Measurements from ENCODE around the gene GAMT.

GAMT gene

DNA sequence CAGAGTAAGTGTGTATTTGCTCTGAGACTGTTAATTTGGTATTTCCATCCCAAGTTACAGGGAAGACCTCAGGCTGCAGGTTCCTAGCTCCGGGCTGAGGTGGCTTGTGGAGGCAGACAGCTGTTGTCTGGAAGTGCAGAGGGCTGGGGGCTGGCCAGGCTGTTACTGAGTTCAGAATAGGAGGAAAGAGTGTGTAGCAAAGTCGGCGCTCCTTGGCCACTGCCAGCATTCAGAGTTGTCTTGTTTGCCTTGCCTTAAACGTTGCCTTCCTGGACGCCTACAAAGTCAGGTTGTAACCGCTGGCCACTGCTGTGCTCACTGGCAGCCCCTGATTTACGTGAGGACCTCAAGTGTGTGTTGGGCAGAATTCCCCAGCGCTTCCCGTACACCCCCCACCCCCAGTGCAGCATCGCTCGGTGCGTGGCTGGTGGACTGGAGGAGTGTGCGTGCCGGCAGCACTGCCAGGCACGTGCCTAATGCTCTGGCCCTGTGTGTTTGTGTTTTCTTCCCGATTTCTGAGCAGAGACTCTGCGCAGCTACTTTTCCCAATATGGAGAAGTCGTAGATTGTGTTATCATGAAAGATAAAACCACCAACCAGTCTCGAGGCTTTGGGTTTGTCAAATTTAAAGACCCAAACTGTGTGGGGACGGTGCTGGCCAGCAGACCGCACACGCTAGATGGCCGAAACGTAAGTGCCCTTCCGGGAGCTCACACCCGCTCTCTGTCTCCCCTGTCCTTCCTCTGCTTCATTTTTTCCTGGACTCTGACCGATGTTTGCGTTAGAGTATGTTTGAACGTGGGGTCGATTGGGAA, 16.5 kb upstream of the GAMT start:
- no peak for DNase-seq

DNA sequence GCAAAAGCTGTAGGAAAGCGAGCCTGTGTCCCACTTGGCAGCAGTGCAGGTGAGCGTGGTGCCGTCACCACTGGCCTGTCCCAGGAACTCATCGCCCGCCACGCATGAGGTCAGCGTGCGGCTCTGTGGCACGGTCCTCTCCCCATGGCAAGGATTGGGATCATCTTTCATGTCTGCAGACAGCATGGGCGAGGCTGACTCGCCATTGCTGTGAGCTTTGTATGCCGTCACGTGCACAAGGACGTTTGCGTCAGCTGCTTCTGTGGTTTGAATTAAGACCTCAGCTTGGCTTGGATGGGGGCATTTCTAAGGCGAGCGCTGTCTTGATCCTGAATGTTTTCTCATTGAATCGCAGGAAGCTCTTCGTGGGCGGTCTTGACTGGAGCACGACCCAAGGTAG, 15.8 kb upstream of the GAMT start:
- no peak for DNase-seq

DNA sequence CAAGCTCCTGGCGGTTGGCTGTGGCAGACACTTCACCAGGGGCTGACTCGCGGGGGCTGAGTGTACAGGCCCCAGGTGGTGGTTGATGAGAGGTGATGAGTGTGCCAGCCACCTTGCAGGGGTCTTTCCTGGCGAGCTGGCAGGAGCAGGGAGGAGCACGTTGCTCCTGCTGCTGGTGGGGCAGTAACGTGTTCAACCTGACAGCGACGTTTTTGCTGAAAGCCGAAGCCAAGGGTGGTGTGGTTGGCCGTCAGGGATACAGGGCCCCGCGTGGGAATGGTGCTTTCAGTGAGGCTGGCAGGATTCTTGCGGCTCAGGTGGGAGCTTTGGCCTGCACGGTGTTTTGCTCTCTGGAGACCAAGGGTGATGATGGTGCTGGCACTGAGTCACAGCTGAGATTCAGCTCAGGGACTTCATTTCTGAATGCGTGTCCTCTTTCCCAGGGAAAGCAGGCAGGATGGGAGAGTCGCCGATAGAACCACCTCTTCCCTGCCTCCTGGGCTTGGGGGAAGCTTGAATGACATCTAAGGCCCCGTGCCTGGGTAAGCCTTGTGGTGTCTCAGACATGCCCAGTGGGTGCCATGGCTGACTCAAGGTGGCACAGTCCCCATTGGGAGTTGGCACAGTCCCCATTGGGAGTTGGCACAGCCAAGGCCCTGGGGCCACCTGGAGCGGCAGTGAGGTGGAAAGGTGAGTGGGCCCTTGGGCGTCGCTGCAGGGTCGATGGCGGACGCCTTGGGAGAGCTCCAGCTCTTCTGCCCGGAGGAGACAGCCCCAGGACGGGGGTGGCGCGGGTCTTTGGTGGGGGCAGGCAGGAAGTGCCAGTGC, 14.9 kb upstream of the GAMT start:
- DNase-seq: no peak

DNA sequence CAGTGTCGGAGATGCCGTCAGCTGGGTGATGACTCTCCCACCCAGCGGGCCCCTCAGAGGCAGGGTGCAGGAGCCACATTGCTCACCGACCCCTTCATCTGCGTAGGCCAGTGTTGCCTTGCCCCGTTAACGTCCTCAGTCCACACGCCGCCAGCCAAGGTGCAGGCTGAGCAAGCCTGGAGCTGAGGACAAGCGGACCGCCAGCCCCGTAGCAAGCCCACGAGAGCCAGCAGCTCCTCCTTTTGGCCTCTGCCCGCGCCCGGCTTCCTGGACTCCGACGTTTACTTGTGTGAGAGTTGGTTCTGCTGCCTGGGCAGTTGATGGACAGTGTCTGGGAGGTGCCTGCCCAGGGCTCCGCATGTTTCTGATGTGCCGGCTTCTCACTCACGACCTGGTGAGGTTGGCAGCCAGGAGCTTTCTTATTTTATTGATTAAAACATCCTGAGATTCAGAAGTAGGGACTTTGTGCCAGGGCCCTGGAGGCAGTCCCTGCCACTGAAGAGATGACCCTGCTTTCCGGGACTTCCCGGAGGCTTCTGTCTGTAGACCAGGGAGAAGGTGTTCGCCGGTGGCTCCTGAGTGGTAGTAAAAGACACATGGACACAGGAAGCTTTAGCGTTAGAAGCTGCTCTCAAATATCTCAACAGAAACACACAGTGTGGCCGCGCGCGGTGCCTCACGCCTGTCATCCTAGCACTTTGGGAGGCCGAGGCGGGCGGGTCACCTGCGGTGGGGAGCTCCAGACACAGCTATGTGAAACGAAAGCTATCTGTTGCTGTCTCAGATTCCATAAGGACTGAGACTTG, 11.9 kb upstream of the GAMT start:
- DNase-seq: no peak

DNA sequence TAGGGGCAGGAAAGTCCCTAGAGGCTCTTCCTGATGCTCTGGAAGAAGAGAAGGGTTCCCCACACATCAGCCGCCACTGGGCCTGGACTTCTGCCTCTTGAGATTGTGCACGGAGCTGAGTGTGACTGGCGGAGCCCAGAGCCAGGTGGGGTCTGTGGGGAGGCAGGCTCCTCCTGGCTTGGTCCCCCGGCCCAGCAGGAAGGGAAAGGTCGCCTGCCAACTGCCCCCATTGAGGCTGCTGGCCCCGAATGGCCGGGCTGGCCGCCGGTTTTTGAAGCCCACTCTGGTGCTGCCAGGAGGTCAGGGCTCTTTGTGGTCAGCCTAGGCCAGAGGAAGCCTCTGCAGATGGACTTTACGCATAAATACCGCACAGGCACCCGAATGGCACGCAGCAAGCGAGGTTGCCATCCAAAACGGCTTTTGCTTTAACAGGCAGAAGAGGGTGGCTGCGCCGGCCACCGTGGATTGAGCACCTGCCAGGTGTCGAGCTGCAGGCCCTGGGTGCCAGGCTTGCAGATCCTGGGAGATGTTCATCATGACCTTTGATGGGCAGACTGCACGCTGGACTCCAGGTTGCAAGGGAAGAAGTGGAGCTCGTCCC, 11.1 kb upstream of the GAMT start:
- DNase-seq: no peak

DNA sequence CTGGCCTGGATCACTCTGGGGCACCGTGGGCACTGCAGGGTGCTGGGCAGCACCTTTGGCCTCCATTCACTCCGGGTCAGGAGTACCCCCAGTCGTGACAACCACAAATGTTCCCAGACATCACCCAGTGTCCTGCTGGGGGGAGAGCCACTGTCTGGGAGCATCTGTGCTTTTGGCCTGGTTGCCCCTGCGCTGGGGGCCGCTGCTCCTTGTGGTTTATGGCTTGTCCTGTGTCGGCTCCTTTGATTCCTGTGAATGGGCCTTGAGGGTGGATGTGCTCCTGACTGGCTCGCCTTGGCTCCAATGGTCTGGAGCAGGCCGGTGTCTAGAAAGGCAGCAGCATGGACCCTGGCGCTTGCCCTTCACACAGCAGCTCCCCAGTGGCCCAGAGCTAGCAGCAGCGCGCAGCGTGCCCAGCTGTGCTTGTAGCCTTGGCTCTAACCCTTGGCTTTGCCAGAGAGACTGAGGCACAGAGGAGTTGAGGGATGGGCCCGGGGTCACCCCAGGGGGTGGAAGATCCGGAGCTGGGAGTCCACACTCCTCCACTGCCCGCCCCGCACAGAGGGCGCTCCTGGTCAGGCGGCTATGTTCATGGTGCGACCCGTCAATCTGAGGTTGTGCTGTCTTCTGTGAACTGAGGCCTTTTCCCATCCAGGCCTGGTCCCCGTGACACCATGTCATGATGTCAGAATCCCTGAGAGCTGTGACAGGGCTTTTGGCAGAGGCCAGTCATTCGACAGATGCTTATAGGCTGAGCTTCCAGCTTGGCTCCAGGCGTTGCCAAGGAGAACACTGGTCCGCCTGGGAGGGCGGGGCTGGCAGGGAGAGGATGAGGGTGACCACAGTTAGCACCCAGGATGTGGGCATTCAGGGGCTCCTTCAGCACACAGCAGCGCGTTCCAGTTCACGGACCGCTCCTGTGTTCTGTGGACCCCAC, 10.2 kb upstream of the GAMT start:
- no peak for DNase-seq

DNA sequence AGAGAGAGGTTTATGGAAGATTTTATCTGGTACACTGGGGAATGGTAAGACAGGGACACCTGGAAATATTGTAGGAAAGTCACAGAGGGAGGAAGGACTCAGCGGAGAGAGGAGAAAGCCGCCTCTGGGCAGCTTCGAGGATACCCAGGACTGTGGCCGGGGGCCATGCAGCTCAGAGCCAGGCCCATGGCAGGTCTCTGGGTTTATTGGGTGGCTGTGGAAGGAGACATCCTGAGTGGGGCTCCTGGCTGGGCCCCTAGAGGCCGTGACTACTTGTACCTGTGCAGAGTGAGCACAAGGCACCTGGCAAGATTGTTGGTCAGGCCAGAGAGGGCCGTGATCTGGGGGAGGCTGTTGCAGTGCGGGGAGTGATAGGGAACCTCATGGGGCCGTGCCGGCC, 9.4 kb upstream of the GAMT start:
- no peak for DNase-seq

DNA sequence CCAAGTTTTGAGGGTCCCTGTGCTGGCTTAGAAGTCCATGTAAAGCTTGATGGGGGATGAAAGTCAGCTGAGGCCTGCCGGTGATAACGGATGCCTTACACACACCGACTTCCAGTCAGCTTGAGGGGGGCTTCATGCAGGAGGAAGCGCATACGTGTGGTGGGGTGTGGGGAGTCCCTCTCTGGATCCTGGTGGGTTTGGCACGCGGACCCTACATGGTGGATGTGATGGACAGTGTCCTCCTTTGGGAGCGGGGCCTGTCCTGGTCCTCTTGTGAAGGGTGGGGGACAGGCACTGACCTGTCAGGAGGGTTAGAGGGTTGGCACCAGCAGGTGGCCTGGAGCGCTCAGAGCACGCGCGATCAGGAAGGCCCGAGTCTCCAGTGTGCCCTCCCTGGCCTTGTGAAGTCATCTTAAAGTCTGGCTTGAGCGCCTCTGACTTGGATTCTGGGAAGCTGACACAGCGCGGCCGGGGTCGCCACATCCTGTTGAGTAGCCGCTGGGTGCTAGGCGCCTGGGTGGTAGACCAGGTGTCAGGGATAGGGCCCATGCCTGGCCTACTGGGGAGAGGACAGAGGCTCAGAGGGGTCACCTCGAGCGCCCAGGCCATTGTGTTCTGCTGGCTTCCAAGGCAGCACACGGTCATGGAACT, 8.9 kb upstream of the GAMT start:
- no peak for DNase-seq

DNA sequence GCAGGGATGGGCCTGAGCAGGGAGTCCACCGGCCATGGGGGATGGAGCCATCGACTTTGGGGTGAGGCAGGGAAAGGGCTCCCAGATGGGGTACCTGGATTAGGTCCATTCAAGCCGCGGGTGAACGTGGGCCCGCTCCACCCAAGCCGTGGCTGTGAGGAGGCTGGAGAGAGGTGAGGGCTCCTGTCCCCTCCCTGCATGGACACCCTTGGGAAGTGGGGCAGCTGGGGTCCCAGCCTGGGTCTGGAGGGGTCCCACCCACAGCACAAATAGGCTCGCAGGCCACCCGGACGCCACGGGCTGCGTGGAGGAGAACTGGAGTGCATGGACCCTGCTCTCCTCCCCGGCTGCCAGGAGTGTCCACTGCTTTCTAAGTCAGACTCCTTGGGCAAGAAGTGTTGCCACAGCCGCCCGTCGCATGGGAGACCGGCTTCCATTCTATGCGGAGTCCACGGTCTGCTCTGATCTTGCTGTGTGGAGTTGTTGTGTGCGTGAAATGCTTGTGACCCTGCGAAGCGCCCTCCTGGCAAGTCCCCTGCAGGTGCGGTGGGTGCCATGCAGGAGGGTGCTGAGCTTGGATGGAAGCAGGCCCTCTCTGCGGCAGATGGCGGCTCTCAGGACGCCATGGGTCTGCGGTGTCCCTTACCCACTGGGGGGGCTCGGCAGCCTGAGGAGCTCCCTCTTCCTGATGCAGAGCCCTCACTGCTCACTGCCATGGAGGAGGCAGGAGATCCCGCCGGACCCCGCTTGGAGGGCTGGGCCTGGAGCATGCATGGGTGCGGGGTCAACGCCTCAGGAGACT, 8.1 kb upstream of the GAMT start:
- no peak for DNase-seq

DNA sequence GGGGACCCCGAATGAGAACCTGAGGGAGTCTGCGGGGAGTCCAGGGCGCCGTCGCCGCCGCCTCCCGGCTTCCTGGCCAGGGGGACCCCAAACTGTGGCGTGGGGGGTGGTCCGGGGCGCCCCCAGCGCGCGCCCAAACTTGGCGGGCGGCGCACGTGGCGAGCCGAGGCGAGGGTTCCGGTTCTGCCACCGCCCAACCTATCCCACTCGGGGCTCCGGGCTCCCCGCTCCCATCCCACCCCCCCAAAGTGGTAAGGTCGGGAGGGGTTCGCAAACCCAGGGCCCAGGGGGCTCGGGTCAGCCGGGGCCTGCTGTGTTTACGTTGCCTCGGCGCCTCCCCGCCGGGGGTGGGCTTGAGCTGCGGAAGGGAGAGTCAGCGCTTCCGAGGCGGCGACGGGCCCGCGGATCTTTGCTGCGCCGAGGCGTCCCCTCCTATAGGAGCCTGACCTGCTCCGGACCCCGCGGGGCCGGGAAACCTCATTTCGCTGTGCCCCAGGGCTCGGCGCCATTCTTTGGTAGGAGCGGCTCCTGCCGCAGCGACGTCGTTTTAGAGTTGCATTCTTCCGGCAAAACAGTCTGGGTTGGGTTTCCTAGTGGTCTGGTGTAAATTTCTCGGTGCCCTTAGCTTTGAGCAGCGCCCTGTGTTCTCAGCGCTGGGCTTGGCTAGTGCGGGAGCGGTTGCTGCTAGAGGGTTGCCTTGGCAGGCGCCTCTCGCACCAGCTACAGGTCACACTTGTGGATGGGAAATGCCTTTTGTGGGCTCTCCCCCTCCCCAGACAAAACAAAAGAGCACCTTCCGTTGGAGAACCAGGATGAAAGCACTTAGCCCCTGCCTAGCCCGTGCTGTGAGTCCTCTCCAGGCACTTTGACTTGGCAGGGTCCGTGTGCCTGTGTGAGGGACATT, 7.2 kb upstream of the GAMT start:
- DNase-seq: peak; percentile 58

DNA sequence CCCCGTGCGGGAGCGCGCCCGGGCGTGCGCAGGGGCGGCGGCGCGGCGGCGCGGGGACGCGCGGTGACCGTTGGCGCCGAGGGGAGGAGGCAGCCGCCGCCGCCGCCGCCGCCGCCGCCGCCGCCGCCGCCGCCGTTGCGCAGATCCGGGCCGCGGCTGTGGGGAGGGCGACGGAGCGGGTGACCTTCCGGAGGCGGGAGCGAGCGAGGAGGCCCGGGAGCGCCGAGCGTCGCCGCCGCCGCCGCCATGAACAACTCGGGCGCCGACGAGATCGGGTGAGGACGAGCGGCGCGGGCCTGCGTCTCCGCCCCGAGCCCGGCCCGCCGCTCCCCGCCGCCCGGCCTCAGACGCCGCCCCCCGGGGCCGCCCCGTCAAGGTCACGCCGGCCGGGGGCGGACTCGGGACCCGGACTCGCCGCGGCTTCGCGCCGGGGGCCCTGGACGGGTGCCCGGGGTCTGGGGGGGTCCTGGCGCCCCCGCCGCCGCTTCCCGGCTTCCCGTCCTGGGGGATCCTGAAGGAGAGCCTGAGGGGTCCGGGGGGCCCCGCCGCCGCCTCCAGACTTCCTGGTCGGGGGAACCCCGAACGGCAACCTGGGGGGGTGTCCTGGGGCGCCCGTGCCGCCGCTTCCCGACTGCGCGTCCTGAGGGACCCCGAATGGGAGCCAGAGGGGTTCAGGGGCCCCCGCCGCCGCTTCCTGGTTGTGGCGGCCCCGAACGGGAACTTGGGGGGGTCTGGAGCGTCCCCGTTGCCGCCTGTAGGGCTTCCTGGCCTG, 6.4 kb upstream of the GAMT start, which contains the start of gene DAZAP1:
Gene DAZAP1, plus strand, starts transcription at position 59 of the 772 bp plus-strand sequence. Its CDS starts 188 bp downstream, at position 247.
- no peak for DNase-seq

DNA sequence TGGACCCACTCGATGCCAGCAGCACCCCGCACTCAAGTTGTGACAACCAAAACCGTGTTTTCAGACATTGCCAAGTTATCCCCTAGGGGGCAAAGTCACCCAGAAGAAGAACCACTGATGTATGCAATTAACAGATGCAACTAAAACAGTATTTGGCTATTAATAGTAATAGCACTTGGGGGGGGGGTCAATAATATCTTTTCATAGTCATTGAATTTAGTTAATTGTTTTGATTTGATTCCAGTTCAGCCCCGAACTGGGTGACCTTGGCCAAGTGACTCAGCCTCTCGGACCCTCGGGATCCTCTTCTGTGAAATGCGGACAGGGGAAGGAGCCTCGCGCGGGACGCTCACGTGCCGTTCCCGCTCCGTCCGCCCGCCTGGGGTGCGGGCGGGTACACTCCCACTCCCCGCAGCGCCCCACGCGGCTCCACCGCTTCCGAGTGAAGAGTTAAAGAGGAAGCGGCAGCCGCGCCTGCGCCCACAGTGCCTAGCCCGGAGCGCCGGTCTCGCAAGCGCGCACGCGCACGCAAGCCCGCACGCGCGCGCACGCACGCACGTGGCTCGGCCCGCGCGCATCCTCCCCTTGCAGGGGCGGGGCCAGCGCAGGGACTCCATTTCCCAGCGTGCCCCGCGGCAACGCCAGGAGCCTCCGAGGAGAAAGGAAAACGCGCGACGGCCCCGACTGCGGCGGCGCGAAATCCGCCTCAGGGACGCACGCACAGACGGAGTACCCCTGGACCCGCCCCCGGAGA, 5.6 kb upstream of the GAMT start:
- DNase-seq: peak; percentile 99

DNA sequence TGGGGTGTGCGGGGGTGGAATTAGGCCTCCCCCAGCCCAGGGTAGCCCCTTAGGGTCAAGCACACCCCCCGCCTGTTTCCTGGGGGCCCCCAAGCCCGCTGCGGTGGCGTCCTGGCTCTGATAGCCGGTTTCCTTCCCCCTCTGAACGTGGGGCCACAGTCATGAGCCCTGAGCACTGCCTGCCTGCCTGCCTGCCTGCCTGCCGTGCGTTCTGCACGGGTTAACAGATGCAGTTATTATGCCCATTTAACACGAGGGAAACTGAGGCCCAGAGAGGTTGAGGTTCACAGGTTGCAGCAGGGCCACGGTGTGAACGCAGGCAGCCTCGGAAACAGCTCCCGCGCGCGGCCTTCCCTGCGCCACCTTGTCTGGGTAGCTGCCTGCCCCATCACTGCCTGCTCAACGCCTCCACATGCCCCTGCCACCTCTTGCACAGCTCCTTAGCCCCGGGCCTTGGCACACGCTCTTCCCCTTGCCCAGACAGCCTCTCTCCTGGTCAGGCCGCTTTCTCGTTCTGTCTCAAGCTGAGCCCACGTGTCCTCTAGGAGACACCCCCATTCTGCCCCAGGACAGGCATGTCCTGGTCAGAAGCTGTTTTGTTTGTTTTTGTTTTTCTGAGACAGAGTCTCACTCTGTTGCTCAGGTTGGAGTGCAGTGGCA, 1.2 kb upstream of the GAMT start:
- DNase-seq: no peak

DNA sequence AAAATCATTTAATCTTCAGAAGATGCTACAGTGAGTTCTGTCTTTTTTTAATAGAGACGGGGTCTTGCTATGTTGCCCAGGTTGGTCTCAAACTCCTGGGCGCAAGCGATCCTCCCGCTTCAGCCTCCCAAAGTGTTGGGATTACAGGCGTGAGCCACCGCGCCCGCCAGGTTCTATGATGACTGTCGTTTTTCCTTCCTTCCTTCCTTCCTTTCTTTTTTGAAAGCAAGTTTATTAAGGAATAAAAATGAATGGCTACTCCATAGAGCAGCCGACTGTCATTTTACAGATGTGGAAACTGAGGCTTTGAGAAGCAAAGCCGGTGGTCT, 511 bp upstream of the GAMT start:
- no peak for DNase-seq

DNA sequence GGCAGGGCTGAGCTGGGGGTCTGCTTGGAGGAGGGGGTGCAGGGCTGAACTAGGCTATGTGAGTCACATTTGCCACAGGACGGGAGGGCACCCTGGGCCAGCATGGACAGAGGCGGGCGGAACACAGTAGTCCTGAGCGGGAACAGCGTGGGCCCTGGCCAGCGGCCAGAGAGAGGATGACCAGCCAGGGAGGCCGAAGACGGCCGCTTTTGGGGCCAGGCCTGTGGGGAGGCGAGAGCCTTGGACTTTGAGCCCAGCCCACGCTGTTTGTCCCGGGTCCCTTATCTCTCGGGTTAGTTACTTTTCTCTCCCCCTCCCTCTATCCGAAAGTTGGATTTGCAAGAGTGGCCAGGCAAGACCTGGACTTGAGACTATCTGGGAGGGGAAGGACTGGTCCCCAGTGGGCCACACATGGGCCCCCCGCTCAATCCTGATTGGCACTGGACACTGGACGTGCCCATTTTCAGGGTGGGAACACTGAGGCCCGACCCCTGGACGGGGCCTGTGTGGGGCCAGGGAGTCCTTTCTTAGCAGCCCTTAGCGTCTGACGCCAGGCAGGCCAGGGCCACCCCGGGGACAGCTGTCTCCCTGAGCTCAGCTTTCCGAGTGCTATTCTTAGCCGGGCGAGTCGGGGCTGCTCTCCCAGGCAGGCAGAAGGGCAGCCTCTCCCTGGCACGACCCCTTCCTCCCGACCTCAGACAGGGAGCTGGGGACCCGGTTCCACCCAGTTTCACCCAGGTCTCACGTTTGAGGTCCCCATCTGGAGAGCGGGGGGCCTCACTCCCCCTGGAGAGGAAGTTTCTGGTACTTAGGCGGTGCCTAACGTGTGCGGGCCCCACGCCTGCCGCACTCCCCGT, 833 bp downstream of the GAMT start:
- DNase-seq: peak; percentile 62

DNA sequence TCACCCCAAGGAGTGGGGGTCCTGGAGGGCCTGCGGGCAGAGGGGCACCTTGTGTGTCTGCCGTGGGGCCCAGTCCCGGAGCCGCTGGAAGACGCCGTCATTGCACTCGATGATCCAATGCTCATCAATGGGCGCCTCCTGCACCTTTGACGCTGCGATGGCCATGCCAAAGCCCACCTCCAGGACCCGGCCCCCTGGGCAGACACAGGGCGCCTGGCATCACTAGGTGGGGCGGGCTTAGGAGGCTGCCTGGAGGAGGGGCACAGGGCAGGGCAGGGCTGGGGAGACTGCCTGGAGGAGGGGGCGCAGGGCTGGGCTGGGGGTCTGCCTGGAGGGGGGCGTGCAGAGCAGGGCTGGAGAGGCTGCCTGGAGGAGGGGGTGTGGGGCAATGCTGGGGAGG, 1.6 kb downstream of the GAMT start:
- no peak for DNase-seq

All from RPMI8226 (cell line).